ENCODE data around the gene GRID2. TPM values are rescaled to one million over a fixed set of nuclear protein-coding genes. Genes with fewer than 3 reads are reported as not detected.

Gene GRID2
- total and polyA plus RNA-seq, 2 of the 13 experiments (the other 11 are each of a cell fraction or from before 2014, with no cell fraction given) = not detected

DNA sequence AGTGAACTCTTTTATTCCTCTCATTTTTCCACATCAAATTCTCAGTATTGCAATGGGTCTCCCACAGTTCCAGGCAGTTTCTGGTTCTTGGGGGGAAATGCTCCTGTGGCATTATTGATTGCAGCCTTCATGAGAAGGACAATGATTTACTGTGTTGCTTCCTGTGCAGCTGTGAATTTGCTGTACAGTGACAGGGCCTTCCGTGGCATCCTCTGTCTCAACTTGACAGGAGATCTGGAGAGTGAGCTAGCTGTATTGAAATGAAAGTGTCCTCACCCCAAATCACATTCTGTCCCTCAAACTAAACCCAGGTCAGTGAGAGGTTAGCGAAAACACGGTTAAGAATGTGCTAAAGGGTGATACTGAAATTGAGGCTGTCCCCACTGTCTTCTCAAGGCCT, 1447.6 kb downstream of the GRID2 start (continued):
- TF ChIP-seq, protein P1, sequence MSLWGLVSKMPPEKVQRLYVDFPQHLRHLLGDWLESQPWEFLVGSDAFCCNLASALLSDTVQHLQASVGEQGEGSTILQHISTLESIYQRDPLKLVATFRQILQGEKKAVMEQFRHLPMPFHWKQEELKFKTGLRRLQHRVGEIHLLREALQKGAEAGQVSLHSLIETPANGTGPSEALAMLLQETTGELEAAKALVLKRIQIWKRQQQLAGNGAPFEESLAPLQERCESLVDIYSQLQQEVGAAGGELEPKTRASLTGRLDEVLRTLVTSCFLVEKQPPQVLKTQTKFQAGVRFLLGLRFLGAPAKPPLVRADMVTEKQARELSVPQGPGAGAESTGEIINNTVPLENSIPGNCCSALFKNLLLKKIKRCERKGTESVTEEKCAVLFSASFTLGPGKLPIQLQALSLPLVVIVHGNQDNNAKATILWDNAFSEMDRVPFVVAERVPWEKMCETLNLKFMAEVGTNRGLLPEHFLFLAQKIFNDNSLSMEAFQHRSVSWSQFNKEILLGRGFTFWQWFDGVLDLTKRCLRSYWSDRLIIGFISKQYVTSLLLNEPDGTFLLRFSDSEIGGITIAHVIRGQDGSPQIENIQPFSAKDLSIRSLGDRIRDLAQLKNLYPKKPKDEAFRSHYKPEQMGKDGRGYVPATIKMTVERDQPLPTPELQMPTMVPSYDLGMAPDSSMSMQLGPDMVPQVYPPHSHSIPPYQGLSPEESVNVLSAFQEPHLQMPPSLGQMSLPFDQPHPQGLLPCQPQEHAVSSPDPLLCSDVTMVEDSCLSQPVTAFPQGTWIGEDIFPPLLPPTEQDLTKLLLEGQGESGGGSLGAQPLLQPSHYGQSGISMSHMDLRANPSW (CRISPR knock-in tag; IDR thresholded peaks at IDR 0.05; ENCODE audit: borderline replicate concordance) = no peak
- no peak for TF ChIP-seq ATF7-NPFF (CRISPR knock-in tag; IDR thresholded peaks at IDR 0.05; ENCODE audit: low read depth)
- TF ChIP-seq ZC3H13 (CRISPR knock-in tag; IDR thresholded peaks at IDR 0.05) = no peak
- no peak for TF ChIP-seq TBX3 (IDR thresholded peaks at IDR 0.05; ENCODE audit: borderline replicate concordance)
- TF ChIP-seq ZNF24 (IDR thresholded peaks at IDR 0.05) = no peak

GRCh38 chr4:93756101-93756500, 1452.3 kb downstream of the GRID2 start:
- no peak for DNase-seq (ENCODE audit: low spot score)
- in situ Hi-C loops (cut with HindIII; ENCODE audit: extremely low pct_ligation_motif_present, low pct_unique_long_range_greater_than_20kb) = no loop called here
- Histone ChIP-seq H3K9ac (ENCODE audit: insufficient read depth, low read depth, low read length) (no peak overlapping the region), H3K9me3 (ENCODE audit: low read length) (no peaks in the 10 kb centered on the region), H3K27ac (ENCODE audit: extremely low read length, insufficient read depth, low read length) (no peak overlapping the region), H4K20me1 (ENCODE audit: insufficient read depth, low read length) (no peaks in the 10 kb centered on the region; the same call in 1 of the 2 replicates), H3K4me3 (replicated peaks in 1 of 3; ENCODE audit: insufficient read depth in 1 of 3, low read depth in 2 of 3, low read length in 3 of 3) (no peak overlapping the region), H3K4me2 (ENCODE audit: low read depth, low read length) (no peak overlapping the region), H3K36me3 (replicated peaks in 1 of 2; ENCODE audit: control insufficient read depth in 1 of 2, insufficient read depth in 2 of 2, low read length in 2 of 2) (no peaks in the 10 kb centered on the region), H3K27me3 (ENCODE audit: control insufficient read depth in 1 of 2, insufficient read depth in 2 of 2, low read length in 2 of 2) (no peaks in the 10 kb centered on the region), H2AFZ (ENCODE audit: low read length) (no peak overlapping the region), H3K4me1 (ENCODE audit: insufficient read depth, low read length) (no peaks in the 10 kb centered on the region), H3K79me2 (ENCODE audit: insufficient read depth, low read length) (no peaks in the 10 kb centered on the region)
- no peak for FAIRE-seq
- no peak for ATAC-seq
- CTCF ChIA-PET (ENCODE audit: low intra/inter-chr PET ratio, low total read pairs) = no interaction called here
- 1% methylated on average over 2 of the region's 2 CpGs for WGBS (ENCODE audit: low lambda C conversion rate)
- no TSS peak for BruUV-seq (replicated peaks)
- intact Hi-C loops (cut with micrococcal nuclease; ENCODE audit: unreplicated experiment) = no loop called here
- POLR2A ChIA-PET = no interaction called here
- TF ChIP-seq MATR3 (CRISPR knock-in tag; IDR thresholded peaks at IDR 0.05) (no peak), POLR2AphosphoS2 (IDR thresholded peaks at IDR 0.05; ENCODE audit: low read depth, low read length) (no peak), GATAD1 (CRISPR knock-in tag; IDR thresholded peaks at IDR 0.05) (no peak), ZMYM4 (CRISPR knock-in tag; IDR thresholded peaks at IDR 0.05) (no peak), HIVEP1 (CRISPR knock-in tag; IDR thresholded peaks at IDR 0.05) (no peak), CHD2 (IDR thresholded peaks at IDR 0.05; ENCODE audit: low read depth, low read length) (no peak), KDM2A (CRISPR knock-in tag; IDR thresholded peaks at IDR 0.05; ENCODE audit: borderline replicate concordance, low read depth) (no peak), ZNF674 (CRISPR knock-in tag; IDR thresholded peaks at IDR 0.05; ENCODE audit: low read depth) (no peak), SRSF9 (IDR thresholded peaks at IDR 0.05; ENCODE audit: borderline replicate concordance, insufficient read depth, low read depth, low read length, poor library complexity, severe bottlenecking) (no peak)
- TF ChIP-seq, protein P2, sequence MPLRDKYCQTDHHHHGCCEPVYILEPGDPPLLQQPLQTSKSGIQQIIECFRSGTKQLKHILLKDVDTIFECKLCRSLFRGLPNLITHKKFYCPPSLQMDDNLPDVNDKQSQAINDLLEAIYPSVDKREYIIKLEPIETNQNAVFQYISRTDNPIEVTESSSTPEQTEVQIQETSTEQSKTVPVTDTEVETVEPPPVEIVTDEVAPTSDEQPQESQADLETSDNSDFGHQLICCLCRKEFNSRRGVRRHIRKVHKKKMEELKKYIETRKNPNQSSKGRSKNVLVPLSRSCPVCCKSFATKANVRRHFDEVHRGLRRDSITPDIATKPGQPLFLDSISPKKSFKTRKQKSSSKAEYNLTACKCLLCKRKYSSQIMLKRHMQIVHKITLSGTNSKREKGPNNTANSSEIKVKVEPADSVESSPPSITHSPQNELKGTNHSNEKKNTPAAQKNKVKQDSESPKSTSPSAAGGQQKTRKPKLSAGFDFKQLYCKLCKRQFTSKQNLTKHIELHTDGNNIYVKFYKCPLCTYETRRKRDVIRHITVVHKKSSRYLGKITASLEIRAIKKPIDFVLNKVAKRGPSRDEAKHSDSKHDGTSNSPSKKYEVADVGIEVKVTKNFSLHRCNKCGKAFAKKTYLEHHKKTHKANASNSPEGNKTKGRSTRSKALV (CRISPR knock-in tag; IDR thresholded peaks at IDR 0.05) = no peak
- TF ChIP-seq, protein P3, sequence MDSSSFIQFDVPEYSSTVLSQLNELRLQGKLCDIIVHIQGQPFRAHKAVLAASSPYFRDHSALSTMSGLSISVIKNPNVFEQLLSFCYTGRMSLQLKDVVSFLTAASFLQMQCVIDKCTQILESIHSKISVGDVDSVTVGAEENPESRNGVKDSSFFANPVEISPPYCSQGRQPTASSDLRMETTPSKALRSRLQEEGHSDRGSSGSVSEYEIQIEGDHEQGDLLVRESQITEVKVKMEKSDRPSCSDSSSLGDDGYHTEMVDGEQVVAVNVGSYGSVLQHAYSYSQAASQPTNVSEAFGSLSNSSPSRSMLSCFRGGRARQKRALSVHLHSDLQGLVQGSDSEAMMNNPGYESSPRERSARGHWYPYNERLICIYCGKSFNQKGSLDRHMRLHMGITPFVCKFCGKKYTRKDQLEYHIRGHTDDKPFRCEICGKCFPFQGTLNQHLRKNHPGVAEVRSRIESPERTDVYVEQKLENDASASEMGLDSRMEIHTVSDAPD (CRISPR knock-in tag; IDR thresholded peaks at IDR 0.05) = no peak
- TF ChIP-seq, protein P4, sequence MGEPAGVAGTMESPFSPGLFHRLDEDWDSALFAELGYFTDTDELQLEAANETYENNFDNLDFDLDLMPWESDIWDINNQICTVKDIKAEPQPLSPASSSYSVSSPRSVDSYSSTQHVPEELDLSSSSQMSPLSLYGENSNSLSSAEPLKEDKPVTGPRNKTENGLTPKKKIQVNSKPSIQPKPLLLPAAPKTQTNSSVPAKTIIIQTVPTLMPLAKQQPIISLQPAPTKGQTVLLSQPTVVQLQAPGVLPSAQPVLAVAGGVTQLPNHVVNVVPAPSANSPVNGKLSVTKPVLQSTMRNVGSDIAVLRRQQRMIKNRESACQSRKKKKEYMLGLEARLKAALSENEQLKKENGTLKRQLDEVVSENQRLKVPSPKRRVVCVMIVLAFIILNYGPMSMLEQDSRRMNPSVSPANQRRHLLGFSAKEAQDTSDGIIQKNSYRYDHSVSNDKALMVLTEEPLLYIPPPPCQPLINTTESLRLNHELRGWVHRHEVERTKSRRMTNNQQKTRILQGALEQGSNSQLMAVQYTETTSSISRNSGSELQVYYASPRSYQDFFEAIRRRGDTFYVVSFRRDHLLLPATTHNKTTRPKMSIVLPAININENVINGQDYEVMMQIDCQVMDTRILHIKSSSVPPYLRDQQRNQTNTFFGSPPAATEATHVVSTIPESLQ (CRISPR knock-in tag; conservative IDR thresholded peaks at IDR 0.05) = no peak

Measured in HepG2 (cell line).